PFSK-1 (cell line): Measurements from ENCODE around the gene MBNL1.

ENCODE experiments used
- FOXP2 ChIP-seq: optimal IDR thresholded peaks from 2 replicates; pipeline ENCODE3; 2011; ENCODE audit warnings: borderline replicate concordance, control low read depth, inconsistent platforms; ENCODE audit not compliant: insufficient read depth; ENCODE audit errors: extremely low read length, extremely low read depth
- POLR2AphosphoS5 ChIP-seq: IDR thresholded peaks from 2 replicates; pipeline ENCODE4 v1.6.1; 2012; ENCODE audit warnings: low read depth, mild to moderate bottlenecking, control low read depth, low read length, moderate library complexity
- SIN3A ChIP-seq: IDR thresholded peaks from 2 replicates; pipeline ENCODE4 v1.6.1; 2012; ENCODE audit warnings: mild to moderate bottlenecking, low read length, moderate library complexity, borderline replicate concordance; ENCODE audit not compliant: insufficient read depth
- TAF1 ChIP-seq: IDR thresholded peaks from 2 replicates; pipeline ENCODE4 v1.6.1; 2012; ENCODE audit warnings: low read length, control low read depth, borderline replicate concordance; ENCODE audit not compliant: insufficient read depth
- TF ChIP-seq, protein P1 (sequence below), 2 experiments: IDR thresholded peaks; 2 replicates each; pipeline versions ENCODE4 v1.6.1 to v1.8.0; 2011 to 2012; ENCODE audit warnings: low read depth in 2 of 2, low read length in 2 of 2, control low read depth in 1 of 2, inconsistent platforms in 1 of 2, mild to moderate bottlenecking in 1 of 2, moderate library complexity in 1 of 2; ENCODE audit not compliant: insufficient read depth in 1 of 2

MBNL1 gene

DNA sequence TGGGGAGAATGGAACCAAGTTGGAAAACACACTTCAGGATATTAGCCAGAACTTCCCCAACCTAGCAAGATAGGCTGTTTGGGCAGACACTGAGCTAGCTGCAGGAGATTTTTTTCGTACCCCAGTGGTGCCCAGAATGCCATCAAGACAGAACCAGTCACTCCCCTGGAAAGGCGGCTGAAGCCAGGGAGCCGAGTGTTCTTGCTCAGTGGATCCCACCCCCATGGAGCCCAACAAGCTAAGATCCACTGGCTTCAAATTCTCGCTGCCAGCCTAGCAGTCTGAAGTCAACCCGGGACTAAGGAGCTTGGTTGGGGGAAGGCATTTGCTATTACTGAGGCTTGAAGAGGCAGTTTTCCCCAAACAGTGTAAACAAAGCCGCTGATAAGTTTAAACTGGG, 152.4 kb downstream of the MBNL1 start:
- TF ChIP-seq POLR2AphosphoS5: no peak
- TF ChIP-seq FOXP2: no peak
- TF ChIP-seq, protein P1, sequence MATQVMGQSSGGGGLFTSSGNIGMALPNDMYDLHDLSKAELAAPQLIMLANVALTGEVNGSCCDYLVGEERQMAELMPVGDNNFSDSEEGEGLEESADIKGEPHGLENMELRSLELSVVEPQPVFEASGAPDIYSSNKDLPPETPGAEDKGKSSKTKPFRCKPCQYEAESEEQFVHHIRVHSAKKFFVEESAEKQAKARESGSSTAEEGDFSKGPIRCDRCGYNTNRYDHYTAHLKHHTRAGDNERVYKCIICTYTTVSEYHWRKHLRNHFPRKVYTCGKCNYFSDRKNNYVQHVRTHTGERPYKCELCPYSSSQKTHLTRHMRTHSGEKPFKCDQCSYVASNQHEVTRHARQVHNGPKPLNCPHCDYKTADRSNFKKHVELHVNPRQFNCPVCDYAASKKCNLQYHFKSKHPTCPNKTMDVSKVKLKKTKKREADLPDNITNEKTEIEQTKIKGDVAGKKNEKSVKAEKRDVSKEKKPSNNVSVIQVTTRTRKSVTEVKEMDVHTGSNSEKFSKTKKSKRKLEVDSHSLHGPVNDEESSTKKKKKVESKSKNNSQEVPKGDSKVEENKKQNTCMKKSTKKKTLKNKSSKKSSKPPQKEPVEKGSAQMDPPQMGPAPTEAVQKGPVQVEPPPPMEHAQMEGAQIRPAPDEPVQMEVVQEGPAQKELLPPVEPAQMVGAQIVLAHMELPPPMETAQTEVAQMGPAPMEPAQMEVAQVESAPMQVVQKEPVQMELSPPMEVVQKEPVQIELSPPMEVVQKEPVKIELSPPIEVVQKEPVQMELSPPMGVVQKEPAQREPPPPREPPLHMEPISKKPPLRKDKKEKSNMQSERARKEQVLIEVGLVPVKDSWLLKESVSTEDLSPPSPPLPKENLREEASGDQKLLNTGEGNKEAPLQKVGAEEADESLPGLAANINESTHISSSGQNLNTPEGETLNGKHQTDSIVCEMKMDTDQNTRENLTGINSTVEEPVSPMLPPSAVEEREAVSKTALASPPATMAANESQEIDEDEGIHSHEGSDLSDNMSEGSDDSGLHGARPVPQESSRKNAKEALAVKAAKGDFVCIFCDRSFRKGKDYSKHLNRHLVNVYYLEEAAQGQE (IDR thresholded peaks at IDR 0.05; ENCODE audit: insufficient read depth in 1 of 2, low read depth in 2 of 2, low read length in 2 of 2): no peak
- no peak for TF ChIP-seq SIN3A
- TF ChIP-seq TAF1: no peak

DNA sequence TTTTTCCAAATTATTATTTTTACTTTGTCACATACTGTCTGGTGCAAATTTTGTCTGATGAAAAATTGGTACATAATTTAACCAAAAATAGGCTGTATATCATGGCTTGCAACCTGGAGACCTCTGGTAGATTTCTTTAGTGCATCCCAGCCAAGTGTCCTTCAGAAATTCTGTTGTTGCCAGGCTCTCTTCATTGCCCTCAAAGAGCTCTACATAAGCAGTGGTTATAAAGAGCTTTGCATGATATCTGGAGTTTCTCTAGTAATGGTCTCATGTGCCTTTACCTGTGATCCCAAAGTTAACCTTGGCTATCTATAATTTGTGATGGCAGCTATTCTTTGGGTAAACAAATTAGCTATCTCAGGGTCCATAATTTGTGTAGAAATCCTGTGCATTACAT, 157.7 kb downstream of the MBNL1 start:
- no peak for TF ChIP-seq SIN3A

GRCh38 chr3:152428577-152428976, 159.8 kb downstream of the MBNL1 start:
- TF ChIP-seq SIN3A (no peak), FOXP2 (no peak), TAF1 (no peak), POLR2AphosphoS5 (no peak)
- TF ChIP-seq, protein P1 (IDR thresholded peaks at IDR 0.05; ENCODE audit: insufficient read depth in 1 of 2, low read depth in 2 of 2, low read length in 2 of 2): no peak

GRCh38 chr3:152430223-152431002, 161.7 kb downstream of the MBNL1 start:
- TF ChIP-seq FOXP2: no peak
- TF ChIP-seq POLR2AphosphoS5: no peak
- no peak for TF ChIP-seq TAF1
- TF ChIP-seq, protein P1 (IDR thresholded peaks at IDR 0.05; ENCODE audit: insufficient read depth in 1 of 2, low read depth in 2 of 2, low read length in 2 of 2): no peak
- no peak for TF ChIP-seq SIN3A

- TF ChIP-seq POLR2AphosphoS5: no peak
- no peak for TF ChIP-seq SIN3A
- no peak for TF ChIP-seq TAF1
- TF ChIP-seq FOXP2: no peak
- TF ChIP-seq, protein P1 (IDR thresholded peaks at IDR 0.05; ENCODE audit: insufficient read depth in 1 of 2, low read depth in 2 of 2, low read length in 2 of 2): no peak
These were observed 165.4 kb downstream of the MBNL1 start for GRCh38 chr3:152434142-152434541.
